HG03064 (cell line): ENCODE results near the gene LRGUK.
"Not testable (repeated sequence)": the region's sequence is repeated elsewhere in the genome, so short reads cannot be mapped to it uniquely, and the experiment has no call there.

Source experiments
- ATAC-seq: cut with Tn5 transposase; IDR thresholded peaks from one replicate; pipeline ENCODE4 v1.9.1; 2021; ENCODE audit warnings: low read depth; ENCODE audit not compliant: unreplicated experiment

Gene LRGUK

DNA sequence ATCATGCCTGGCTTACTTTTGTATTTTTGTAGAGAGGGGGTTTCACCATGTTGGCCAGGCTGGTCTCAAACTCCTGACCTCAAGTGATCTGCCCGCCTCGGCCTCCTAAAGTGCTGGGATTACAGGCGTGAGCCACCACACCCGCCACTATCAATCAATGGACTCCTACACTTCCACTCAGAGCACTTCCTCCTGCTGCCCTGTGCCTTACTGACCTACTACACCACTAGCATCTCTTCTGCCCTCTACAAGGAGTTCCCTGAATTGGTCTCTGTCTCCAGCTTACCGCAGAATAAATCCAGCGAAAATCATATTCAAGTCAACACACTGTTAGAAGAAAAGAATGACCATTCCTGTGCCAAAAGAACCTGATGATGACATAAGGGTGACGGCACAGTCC lies 168.8 kb downstream of the LRGUK start:
- not testable (repeated sequence) for ATAC-seq

DNA sequence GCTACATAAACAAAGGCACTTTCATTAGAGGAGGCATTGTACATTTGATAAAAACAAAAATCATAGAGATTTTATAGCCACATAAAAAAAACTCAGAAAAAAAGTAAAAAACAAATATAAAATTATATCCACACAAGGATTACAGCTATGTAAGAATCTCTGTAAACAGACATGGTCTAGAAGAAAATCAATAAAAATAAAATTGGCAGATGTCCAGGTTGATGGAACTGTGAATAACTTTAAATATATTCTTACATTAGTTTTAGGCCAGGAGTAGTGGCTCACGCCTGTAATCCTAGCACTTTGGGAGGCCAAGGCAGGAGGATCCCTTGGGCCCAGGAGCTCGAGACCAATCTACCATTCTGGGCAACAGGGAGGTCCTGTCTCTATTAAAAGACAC lies 170.3 kb downstream of the LRGUK start:
- ATAC-seq, result no peak

DNA sequence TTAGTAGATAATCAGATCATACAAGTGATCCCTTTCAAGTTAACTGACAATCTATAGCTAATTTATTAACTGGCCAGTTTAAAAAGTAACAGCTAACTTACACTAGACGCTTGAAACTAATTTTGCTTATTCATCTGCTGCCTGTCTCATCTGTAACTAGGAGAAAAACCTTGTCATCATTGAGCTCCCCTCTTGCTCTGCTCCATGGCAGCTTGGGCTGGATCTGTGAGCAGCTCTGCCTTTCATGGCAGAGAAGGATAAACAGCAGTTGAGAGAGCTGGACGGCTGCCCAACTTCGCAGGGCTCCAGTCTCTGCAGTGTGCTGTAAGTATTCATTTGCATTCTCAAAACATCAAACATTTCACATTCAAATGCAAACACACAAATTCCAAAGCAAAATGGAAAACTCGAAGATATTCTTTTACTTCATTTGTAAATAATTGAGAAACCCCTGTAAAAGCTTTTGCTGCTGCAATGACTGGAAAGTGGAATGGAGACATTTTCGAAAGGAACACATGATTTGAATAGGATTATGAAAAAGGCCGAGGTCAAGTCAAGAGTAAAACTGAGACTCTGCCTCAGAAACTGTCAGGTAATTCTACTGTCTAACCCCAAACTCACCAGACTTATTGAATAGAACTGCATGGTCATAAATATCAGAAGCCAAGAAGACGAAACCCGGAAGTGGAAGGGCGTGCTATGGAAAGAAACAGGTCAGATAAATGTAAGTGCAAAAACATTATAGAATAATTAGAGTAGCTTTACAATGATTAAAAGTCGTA lies 172.0 kb downstream of the LRGUK start:
- no peak for ATAC-seq

DNA sequence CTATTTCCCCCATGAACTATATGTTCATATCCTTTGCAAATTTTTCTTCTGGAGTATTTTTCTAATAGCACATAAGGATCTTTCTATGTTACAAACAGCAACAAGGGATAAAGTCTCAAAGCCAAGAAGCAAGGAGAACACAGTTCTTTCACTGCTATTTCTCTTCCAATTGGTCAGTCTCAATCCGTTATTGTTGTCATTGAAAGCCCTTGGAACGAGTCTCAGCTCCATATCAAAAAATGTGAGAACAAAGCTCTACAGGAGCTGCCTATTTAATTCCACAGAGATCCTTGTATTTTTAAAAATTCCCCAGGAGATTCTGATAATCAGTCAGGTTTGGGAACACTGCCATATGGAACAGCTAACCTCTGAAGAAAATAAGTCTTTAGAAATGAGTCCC lies 173.8 kb downstream of the LRGUK start:
- ATAC-seq, result no peak

DNA sequence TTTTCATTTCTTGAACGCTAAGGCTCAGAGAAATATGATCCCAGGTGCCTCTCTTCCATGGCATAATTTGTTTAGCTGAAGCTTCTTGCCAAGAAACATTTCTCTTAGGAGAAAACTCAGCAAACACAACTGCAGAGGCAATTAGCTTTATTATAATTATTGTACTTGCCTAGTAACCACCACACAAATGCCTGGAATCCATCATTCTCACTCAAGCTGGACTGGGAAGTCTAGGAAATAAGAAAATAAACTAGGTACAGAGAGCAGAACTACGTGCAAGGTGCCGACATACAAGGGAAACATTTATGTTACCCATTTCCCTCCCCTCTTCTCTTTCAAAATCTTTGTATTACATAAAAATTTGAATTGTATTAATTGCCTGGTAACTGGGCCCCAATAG lies 174.5 kb downstream of the LRGUK start:
- no peak for ATAC-seq

DNA sequence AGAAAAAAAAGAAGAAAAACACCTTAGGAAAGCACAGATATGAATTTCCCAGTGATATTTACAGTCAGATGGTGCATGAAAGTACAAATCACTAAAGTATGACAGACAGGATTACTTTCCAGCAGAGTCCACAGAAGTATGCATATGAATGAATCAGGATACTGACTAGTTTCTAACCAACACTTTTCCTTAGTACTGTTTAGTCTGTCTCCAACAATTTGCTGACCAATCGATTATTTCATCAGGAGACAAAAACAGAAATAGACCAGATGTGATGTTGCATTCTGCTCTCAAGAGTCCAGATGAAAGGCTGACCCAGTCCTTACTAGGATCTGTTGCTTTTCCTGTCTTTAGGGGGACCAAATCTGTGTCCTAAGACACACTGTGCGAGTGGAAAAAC lies 175.0 kb downstream of the LRGUK start:
- ATAC-seq, result no peak

DNA sequence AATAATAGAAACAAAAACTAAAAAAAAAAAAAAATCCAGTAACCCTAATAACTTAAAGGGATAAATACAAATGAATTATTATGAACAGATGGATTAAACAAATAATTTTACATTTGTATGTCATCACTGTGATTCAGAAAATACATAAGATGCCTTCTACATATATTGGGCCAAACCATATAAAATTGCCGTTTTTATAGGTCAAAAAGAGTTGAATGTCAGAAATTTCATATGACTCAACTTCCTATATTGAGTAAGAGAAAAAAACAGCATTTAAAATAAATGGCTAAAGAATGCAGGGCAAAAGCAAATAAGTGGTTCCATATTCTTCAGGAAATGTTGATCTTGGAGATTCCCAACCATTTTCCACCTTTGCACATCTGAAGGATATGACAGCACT lies 180.2 kb downstream of the LRGUK start:
- no peak for ATAC-seq

DNA sequence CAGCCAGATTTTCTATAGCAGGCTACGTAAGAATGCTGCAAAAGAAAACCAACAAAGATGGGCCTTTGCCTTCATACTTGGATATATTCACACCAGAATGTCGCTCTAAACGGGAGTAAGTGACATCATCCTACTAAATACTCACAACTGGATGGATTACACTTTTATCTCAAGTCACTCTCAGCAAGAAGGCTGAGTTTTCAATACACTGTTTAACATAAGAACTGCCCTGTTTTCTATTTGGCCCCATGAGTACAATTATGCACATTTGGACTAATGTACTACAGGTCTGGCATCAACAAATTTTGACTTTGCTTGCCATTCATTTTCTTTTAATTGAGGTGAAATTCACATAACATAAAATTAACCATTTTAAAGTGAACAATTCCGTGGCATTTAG lies 181.4 kb downstream of the LRGUK start:
- no peak for ATAC-seq

DNA sequence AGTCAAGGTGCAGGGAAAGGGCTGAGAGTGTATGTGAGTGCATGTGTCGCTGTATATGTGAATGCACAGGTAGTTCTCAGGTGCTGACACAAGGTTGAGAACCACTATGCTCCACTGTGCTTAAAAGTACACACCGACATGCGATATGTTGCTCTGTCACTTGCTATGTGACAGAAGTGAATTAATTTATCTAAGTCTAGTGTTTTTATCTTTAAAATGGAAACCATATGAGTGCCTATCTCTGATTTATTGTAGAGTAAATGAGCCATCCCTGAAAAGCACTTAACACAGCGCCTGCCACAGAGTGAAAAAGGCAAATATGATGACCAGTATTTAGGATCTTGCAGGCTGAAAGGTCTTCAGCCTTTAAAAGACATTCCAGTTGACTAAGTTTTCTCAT lies 184.7 kb downstream of the LRGUK start:
- no peak for ATAC-seq

DNA sequence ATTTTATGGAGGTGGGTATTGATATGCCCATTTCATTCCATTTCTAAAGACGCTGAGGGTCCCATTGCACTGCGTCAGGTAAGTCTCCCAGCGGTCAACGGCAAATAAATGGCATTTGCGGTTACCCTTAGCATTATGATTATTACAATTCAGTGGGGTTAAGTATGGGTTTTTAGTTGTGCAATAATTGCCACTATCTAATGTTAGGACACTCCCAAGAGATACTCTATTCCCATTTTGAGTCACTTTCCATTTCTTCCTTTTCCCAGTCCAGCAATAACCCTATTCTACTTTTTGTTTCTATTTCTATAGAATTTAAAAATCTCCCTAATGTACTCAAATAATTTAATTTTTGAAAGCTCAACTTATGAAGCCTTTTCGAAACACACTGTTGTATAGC lies 185.6 kb downstream of the LRGUK start:
- ATAC-seq, result no peak

DNA sequence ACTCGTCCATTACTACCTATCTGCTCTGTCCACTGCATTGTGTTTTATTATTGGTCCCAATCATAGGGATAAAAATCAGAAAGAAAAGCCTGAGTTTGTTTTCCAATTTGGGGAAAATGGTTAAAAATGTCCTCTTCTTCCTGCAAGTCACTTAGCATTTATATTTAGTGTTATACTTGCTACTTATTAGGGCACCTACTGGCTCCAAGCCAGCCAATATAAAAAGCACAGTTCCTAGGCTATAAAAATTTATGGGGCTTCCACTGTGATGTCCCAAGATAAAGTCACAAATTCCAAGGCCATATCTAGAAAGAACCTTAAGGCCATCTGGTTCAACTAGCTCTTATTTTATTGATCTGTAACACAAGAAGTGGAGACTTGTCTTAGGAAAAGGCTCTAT lies 186.4 kb downstream of the LRGUK start:
- ATAC-seq, result no peak
